A549 (cell line): Measurements from ENCODE around the gene RNF8.

Experiments used
- BHLHE40 ChIP-seq: IDR thresholded peaks from 2 replicates; pipeline ENCODE4 v1.6.1; 2012; ENCODE audit warnings: low read depth, low read length, inconsistent platforms
- FOSL2 ChIP-seq, 2 experiments: fragments of 450-650 bp in 1 of 2; fragments of >200 bp in 1 of 2; sonication (Bioruptor Twin) in 1 of 2; formaldehyde crosslinking; IDR thresholded peaks; 2 replicates each; pipeline versions ENCODE4 v1.5.0 to v1.6.1; 2016 to 2020; ENCODE audit warnings: mild to moderate bottlenecking in 1 of 2, moderate library complexity in 1 of 2
- HOXA7 ChIP-seq: fragments of 250-450 bp; sonication (Bioruptor Pico); IDR thresholded peaks from 2 replicates; pipeline ENCODE4 v1.5.0; 2020; ENCODE audit warnings: mild to moderate bottlenecking, moderate library complexity
- POLR2A ChIP-seq: IDR thresholded peaks from 2 replicates; pipeline ENCODE4 v1.6.1; 2012; ENCODE audit warnings: mild to moderate bottlenecking, low read length
- RARB ChIP-seq: fragments of 250-450 bp; sonication (Bioruptor Pico); IDR thresholded peaks from 2 replicates; pipeline ENCODE4 v1.8.0; 2021; ENCODE audit warnings: mild to moderate bottlenecking, moderate library complexity
- RCOR1 ChIP-seq: fragments of 150-350 bp; IDR thresholded peaks from 2 replicates; pipeline ENCODE4 v1.6.1; 2014; ENCODE audit warnings: antibody characterized with exemption, low read length, low read depth
- RFX5 ChIP-seq: fragments of 450-650 bp; IDR thresholded peaks from 2 replicates; pipeline ENCODE4 v1.7.1; 2014; ENCODE audit warnings: antibody characterized with exemption, mild to moderate bottlenecking, moderate library complexity
- RNF2 ChIP-seq: fragments of 200-600 bp; sonication (generic); IDR thresholded peaks from 2 replicates; pipeline ENCODE4 v1.6.1; 2016; ENCODE audit warnings: low read depth, mild to moderate bottlenecking, antibody characterized with exemption, moderate library complexity, borderline replicate concordance
- SMC3 ChIP-seq: fragments of >200 bp; sonication (Bioruptor Twin); formaldehyde crosslinking; IDR thresholded peaks from 3 replicates; pipeline ENCODE4 v1.6.1; 2018; ENCODE audit warnings: inconsistent platforms
- ZFP36 ChIP-seq: fragments of 450-650 bp; IDR thresholded peaks from 2 replicates; pipeline ENCODE4 v1.6.1; 2014; ENCODE audit warnings: borderline replicate concordance; ENCODE audit not compliant: partially characterized antibody
- TF ChIP-seq, protein P1 (sequence below): fragments of >200 bp; sonication (Bioruptor Twin); formaldehyde crosslinking; IDR thresholded peaks from 3 replicates; pipeline ENCODE4 v1.5.1; 2016
- TF ChIP-seq, protein P2 (sequence below): fragments of >200 bp; sonication (Bioruptor Twin); formaldehyde crosslinking; IDR thresholded peaks from 3 replicates; pipeline ENCODE4 v1.6.1; 2016
- TF ChIP-seq, protein P3 (sequence below): fragments of 200-600 bp; sonication (generic); IDR thresholded peaks from 2 replicates; pipeline ENCODE4 v1.6.1; 2016; ENCODE audit warnings: antibody characterized with exemption, mild to moderate bottlenecking, moderate library complexity

DNA sequence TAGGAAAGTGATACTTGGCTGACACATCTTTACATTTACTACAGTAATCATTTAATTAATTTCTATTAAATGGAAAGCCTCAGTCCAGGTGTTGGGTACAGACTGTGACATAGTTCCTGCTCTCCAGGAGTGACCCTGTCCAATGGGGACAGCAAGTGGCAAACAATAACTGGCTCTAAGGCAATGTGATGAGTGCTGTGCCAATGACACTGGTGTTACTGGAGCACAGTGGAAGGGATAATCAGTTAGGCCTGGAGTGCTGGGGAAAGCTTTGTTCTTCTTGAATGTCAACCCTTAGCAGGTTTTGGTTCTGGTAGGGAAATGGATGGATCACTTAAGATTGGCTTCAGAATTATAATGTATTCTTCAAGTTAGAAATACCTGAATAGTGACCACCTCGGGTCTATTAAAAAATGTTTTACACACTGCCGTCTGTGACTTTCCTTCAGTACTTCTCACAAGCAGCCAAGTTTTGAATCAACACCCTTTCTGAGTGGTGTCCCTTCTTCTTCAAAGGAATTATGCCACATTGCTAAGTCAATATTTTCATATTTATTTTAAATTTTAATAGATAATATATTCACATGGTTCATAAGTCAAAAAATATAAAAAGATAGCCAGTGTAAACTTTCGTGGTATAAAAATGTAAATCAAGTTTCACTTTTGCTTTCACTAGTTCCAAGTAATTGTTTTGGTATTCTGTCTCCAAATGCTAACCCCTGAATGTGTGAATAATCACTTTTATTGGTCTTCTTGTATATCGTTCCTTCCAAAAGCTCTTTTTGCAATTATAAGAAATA, 88.8 kb downstream of the RNF8 start:
- TF ChIP-seq POLR2A (no peak), RARB (CRISPR knock-in tag) (no peak), FOSL2 (IDR thresholded peaks at IDR 0.05) (no peak), FOSL2 (CRISPR knock-in tag; IDR thresholded peaks at IDR 0.05) (no peak), SMC3 (no peak), BHLHE40 (no peak), HOXA7 (CRISPR knock-in tag) (no peak), RNF2 (no peak), ZFP36 (no peak), RFX5 (no peak), RCOR1 (no peak)
- TF ChIP-seq, protein P1, sequence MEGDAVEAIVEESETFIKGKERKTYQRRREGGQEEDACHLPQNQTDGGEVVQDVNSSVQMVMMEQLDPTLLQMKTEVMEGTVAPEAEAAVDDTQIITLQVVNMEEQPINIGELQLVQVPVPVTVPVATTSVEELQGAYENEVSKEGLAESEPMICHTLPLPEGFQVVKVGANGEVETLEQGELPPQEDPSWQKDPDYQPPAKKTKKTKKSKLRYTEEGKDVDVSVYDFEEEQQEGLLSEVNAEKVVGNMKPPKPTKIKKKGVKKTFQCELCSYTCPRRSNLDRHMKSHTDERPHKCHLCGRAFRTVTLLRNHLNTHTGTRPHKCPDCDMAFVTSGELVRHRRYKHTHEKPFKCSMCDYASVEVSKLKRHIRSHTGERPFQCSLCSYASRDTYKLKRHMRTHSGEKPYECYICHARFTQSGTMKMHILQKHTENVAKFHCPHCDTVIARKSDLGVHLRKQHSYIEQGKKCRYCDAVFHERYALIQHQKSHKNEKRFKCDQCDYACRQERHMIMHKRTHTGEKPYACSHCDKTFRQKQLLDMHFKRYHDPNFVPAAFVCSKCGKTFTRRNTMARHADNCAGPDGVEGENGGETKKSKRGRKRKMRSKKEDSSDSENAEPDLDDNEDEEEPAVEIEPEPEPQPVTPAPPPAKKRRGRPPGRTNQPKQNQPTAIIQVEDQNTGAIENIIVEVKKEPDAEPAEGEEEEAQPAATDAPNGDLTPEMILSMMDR, result no peak
- TF ChIP-seq, protein P2, sequence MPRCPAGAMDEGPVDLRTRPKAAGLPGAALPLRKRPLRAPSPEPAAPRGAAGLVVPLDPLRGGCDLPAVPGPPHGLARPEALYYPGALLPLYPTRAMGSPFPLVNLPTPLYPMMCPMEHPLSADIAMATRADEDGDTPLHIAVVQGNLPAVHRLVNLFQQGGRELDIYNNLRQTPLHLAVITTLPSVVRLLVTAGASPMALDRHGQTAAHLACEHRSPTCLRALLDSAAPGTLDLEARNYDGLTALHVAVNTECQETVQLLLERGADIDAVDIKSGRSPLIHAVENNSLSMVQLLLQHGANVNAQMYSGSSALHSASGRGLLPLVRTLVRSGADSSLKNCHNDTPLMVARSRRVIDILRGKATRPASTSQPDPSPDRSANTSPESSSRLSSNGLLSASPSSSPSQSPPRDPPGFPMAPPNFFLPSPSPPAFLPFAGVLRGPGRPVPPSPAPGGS, result no peak
- TF ChIP-seq, protein P3, sequence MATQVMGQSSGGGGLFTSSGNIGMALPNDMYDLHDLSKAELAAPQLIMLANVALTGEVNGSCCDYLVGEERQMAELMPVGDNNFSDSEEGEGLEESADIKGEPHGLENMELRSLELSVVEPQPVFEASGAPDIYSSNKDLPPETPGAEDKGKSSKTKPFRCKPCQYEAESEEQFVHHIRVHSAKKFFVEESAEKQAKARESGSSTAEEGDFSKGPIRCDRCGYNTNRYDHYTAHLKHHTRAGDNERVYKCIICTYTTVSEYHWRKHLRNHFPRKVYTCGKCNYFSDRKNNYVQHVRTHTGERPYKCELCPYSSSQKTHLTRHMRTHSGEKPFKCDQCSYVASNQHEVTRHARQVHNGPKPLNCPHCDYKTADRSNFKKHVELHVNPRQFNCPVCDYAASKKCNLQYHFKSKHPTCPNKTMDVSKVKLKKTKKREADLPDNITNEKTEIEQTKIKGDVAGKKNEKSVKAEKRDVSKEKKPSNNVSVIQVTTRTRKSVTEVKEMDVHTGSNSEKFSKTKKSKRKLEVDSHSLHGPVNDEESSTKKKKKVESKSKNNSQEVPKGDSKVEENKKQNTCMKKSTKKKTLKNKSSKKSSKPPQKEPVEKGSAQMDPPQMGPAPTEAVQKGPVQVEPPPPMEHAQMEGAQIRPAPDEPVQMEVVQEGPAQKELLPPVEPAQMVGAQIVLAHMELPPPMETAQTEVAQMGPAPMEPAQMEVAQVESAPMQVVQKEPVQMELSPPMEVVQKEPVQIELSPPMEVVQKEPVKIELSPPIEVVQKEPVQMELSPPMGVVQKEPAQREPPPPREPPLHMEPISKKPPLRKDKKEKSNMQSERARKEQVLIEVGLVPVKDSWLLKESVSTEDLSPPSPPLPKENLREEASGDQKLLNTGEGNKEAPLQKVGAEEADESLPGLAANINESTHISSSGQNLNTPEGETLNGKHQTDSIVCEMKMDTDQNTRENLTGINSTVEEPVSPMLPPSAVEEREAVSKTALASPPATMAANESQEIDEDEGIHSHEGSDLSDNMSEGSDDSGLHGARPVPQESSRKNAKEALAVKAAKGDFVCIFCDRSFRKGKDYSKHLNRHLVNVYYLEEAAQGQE, result no peak
